ENCODE results near the gene GSTM4.
"Not testable (repeated sequence)": the region's sequence is repeated elsewhere in the genome, so short reads cannot be mapped to it uniquely, and the experiment has no call there.

Gene GSTM4

GRCh38 chr1:109669246-109669948, 13.5 kb downstream of the GSTM4 start:
- DNase-seq, result no peak

- not testable (repeated sequence) for DNase-seq
Measured at GRCh38 chr1:109669949-109670302, 14.0 kb downstream of the GSTM4 start.

- no peak for DNase-seq
Measured at GRCh38 chr1:109671067-109671466, 15.2 kb downstream of the GSTM4 start.

- not testable (repeated sequence) for DNase-seq
Measured at GRCh38 chr1:109673861-109674260, 18.0 kb downstream of the GSTM4 start.

GRCh38 chr1:109676683-109677381, 20.9 kb downstream of the GSTM4 start:
- not testable (repeated sequence) for DNase-seq

GRCh38 chr1:109677459-109677858, 21.6 kb downstream of the GSTM4 start:
- DNase-seq, result no peak

GRCh38 chr1:109678637-109679036, 22.7 kb downstream of the GSTM4 start:
- DNase-seq, result not testable (repeated sequence)

GRCh38 chr1:109684777-109685176, 28.9 kb downstream of the GSTM4 start:
- DNase-seq, result not testable (repeated sequence)

- not testable (repeated sequence) for DNase-seq
Measured at GRCh38 chr1:109685399-109685798, 29.5 kb downstream of the GSTM4 start.

GRCh38 chr1:109685890-109686289, 30.0 kb downstream of the GSTM4 start:
- not testable (repeated sequence) for DNase-seq

GRCh38 chr1:109687109-109687508, 31.2 kb downstream of the GSTM4 start:
- not testable (repeated sequence) for DNase-seq

- DNase-seq, result no peak
Measured at GRCh38 chr1:109687641-109688499, 32.0 kb downstream of the GSTM4 start, which contains the start of gene GSTM1. Gene GSTM1, plus strand, starts transcription at chr1:109687817. Its CDS starts 57 bp downstream, at chr1:109687874.

GRCh38 chr1:109689844-109690405, 34.0 kb downstream of the GSTM4 start:
- no peak for DNase-seq

GRCh38 chr1:109691759-109692158, 35.9 kb downstream of the GSTM4 start:
- DNase-seq, result no peak

GRCh38 chr1:109694400-109694799, 38.5 kb downstream of the GSTM4 start:
- DNase-seq, result not testable (repeated sequence)

- not testable (repeated sequence) for DNase-seq
Measured at GRCh38 chr1:109695138-109695537, 39.2 kb downstream of the GSTM4 start.

GRCh38 chr1:109697066-109697465, 41.2 kb downstream of the GSTM4 start:
- DNase-seq, result no peak

- not testable (repeated sequence) for DNase-seq
Measured at GRCh38 chr1:109697861-109698260, 42.0 kb downstream of the GSTM4 start.

- DNase-seq, result not testable (repeated sequence)
Measured at GRCh38 chr1:109702940-109703339, 47.0 kb downstream of the GSTM4 start.

- peak in 1 of 3 experiments; percentile 8 for DNase-seq
Measured at GRCh38 chr1:109704173-109704572, 48.3 kb downstream of the GSTM4 start.

GRCh38 chr1:109705411-109705810, 49.5 kb downstream of the GSTM4 start:
- no peak for DNase-seq

GRCh38 chr1:109708949-109709348, 53.0 kb downstream of the GSTM4 start:
- DNase-seq, result not testable (repeated sequence)

- DNase-seq, result not testable (repeated sequence)
Measured at GRCh38 chr1:109709822-109710221, 53.9 kb downstream of the GSTM4 start.
